ENCODE results near the gene ITPRID1.

DNA sequence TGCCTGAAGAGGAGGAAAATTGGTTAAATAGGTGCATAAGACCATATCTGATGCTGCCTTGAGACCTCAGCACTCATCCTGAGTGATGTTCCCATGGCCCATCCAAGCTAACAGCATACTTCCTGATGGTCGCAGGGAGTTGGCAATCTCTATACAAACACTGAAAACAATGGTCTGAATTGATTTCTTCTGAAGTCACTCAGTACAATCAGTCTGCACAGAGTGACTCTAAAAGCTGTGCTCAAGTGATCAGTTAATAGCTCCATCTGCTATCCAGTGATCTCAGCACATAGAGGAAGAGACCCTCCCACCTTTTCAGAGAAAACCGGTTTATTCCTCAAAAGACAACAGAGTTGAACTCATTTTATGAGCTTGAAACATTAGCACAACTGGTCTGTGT lies 177.0 kb downstream of the ITPRID1 start:
- TF ChIP-seq, protein P1, sequence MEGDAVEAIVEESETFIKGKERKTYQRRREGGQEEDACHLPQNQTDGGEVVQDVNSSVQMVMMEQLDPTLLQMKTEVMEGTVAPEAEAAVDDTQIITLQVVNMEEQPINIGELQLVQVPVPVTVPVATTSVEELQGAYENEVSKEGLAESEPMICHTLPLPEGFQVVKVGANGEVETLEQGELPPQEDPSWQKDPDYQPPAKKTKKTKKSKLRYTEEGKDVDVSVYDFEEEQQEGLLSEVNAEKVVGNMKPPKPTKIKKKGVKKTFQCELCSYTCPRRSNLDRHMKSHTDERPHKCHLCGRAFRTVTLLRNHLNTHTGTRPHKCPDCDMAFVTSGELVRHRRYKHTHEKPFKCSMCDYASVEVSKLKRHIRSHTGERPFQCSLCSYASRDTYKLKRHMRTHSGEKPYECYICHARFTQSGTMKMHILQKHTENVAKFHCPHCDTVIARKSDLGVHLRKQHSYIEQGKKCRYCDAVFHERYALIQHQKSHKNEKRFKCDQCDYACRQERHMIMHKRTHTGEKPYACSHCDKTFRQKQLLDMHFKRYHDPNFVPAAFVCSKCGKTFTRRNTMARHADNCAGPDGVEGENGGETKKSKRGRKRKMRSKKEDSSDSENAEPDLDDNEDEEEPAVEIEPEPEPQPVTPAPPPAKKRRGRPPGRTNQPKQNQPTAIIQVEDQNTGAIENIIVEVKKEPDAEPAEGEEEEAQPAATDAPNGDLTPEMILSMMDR (conservative IDR thresholded peaks at IDR 0.05; ENCODE audit: low read length): no peak
- no peak for TF ChIP-seq EZH2phosphoT487 (IDR thresholded peaks at IDR 0.05; ENCODE audit: borderline replicate concordance)
